ENCODE results near the gene BMPR1B.

BMPR1B gene

DNA sequence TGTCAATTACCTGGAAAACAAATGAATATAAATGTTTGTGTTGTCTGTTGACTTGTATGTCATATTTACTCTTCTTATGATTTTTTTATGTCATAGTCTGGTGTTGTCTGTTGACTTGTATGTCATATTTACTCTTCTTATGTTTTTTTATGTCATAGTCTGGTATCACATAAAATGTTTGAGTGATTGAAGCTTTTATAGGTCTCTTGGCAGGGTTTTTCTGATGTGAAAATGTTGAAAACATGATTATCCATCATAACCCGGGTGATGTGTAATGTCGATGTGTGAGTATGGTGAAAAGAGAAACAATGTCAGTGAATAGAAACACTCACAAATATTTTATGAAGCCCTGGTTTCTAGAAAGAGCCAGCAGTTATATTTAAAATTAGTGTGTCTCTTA, 335.7 kb downstream of the BMPR1B start:
- Histone ChIP-seq H3K9me3 (ENCODE audit: severe bottlenecking) (no peaks in the 10 kb centered on the region), H3K36me3 (no peaks in the 10 kb centered on the region), H3K4me3 (ENCODE audit: low read depth, low read length) (no peak overlapping the region), H3K27ac (no peak overlapping the region), H3K27me3 (ENCODE audit: insufficient read depth, low read depth, severe bottlenecking) (no peaks in the 10 kb centered on the region)
- TF ChIP-seq, protein P1, sequence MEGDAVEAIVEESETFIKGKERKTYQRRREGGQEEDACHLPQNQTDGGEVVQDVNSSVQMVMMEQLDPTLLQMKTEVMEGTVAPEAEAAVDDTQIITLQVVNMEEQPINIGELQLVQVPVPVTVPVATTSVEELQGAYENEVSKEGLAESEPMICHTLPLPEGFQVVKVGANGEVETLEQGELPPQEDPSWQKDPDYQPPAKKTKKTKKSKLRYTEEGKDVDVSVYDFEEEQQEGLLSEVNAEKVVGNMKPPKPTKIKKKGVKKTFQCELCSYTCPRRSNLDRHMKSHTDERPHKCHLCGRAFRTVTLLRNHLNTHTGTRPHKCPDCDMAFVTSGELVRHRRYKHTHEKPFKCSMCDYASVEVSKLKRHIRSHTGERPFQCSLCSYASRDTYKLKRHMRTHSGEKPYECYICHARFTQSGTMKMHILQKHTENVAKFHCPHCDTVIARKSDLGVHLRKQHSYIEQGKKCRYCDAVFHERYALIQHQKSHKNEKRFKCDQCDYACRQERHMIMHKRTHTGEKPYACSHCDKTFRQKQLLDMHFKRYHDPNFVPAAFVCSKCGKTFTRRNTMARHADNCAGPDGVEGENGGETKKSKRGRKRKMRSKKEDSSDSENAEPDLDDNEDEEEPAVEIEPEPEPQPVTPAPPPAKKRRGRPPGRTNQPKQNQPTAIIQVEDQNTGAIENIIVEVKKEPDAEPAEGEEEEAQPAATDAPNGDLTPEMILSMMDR (IDR thresholded peaks at IDR 0.05; ENCODE audit: low read depth, low read length) = no peak
- DNase-seq = no peak

DNA sequence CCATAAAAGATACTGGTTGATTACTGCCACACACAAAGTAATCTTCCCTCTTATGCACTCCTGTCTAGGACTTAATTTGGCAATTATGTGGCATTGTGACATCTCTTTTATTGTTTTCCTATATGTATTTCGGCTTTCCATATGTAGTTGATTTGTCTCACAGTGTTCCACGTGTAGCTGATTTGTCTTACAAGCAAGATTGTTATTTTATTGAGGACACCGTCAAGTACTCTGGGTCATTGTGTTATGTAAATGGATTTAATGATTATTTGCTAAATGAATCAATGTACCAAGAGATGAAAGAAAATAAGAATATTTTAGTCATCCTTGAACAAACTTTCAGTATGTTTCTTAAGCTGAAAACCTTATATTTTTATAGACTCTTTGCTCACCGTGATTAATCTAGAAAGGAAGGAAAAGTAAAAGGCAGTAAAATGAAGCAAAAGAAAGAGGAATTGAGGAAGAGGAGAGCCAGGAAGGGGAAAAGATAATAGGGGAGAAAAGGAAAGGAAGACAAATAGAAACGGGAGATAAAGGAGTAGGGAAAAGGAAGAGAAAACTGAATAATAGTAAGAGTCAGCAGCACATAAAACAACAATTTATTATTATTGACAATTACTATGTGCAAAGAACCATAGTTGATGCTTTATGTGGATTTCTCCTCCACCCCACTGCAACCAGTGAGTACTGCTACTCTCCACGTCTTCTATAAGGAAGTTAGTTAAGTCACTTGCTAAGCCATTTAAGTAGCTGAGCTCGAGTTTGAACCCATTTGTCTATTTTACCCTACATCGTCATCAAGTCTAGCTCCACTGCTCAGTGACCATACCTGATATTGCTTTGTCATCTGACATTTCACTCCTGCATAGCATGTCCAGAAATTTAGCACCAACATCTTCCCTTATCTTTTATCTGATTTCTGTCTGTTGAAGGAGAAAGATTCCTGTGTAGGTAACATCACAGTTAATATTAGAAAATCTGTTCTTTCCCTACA, 336.5 kb downstream of the BMPR1B start:
- TF ChIP-seq, protein P1 (IDR thresholded peaks at IDR 0.05; ENCODE audit: low read depth, low read length) = no peak
- Histone ChIP-seq H3K36me3 (no peaks in the 10 kb centered on the region), H3K9me3 (ENCODE audit: severe bottlenecking) (no peaks in the 10 kb centered on the region), H3K27me3 (ENCODE audit: insufficient read depth, low read depth, severe bottlenecking) (no peaks in the 10 kb centered on the region), H3K4me3 (ENCODE audit: low read depth, low read length) (no peak overlapping the region), H3K27ac (no peak overlapping the region)
- no peak for DNase-seq

DNA sequence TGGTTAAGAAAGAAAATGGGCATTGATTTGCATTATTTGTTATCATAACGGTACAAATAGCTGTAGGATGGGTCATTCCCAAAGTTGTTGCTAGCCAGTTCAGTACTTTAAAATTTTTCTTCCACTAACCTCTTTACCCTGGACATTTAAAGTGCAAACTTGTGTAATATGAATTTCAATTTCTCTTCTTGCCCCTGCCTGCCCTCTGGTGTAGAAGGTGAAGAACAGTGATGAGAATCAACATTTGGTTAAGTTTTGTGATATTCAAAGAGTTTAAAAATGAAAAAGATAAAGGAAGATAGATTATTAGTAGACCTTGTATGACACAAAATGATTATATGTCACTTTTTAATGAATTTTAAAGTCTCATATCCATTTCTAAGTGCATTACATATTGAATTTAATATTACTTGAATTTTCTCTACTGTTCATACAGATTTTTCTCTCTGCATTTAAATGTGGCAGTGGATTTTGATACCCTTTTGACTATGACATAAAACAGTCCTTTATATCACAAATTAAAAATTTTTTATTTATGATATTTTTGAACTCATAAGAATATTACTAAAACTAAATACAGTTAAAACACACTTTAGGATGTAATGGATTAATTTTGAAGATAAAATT, 337.7 kb downstream of the BMPR1B start:
- H3K9me3 ChIP-seq (ENCODE audit: severe bottlenecking) = no peaks in the 10 kb centered on the region
- H3K27ac ChIP-seq = no peak overlapping the region
- H3K36me3 ChIP-seq = no peaks in the 10 kb centered on the region
- H3K4me3 ChIP-seq (ENCODE audit: low read depth, low read length) = no peak overlapping the region
- DNase-seq = peak; percentile 20
- TF ChIP-seq, protein P1 (IDR thresholded peaks at IDR 0.05; ENCODE audit: low read depth, low read length) = peak; percentile 32; the same call in 1 of the 2 replicates
- no peaks in the 10 kb centered on the region for H3K27me3 ChIP-seq (ENCODE audit: insufficient read depth, low read depth, severe bottlenecking)

DNA sequence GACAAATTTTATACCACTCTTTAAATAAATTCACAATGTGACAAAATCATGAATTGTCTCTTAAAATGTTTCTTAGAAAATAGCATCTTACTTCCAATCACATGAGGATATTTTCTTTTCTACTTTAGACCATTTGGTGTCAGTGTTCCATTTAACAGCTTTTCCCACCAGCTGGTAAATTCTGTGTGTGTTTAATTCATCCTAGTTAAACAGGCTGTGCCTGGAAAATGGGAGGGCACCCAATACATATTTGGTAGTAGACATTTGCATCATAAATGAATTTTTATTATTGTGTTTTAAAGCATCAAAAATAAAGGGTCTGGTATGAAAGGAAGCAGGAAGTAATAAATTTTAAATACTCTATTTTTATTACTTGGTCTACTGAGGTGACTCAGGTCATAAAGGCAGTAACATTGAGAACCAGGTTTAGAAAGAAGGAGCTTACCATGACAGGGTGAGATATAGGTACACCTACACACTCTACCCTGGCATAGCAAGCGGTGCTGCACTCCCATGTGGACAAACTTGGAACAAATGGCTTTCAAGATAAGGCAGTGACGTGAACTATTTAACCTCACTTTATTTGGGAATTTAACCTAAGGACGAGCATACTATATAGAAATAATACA, 344.5 kb downstream of the BMPR1B start:
- no peak overlapping the region for H3K4me3 ChIP-seq (ENCODE audit: low read depth, low read length)
- H3K36me3 ChIP-seq = no peaks in the 10 kb centered on the region
- no peak for DNase-seq
- H3K27ac ChIP-seq = no peak overlapping the region
- H3K9me3 ChIP-seq (ENCODE audit: severe bottlenecking) = no peaks in the 10 kb centered on the region
- H3K27me3 ChIP-seq (ENCODE audit: insufficient read depth, low read depth, severe bottlenecking) = no peaks in the 10 kb centered on the region
- TF ChIP-seq, protein P1 (IDR thresholded peaks at IDR 0.05; ENCODE audit: low read depth, low read length) = peak; percentile 15; the same call in 1 of the 2 replicates

DNA sequence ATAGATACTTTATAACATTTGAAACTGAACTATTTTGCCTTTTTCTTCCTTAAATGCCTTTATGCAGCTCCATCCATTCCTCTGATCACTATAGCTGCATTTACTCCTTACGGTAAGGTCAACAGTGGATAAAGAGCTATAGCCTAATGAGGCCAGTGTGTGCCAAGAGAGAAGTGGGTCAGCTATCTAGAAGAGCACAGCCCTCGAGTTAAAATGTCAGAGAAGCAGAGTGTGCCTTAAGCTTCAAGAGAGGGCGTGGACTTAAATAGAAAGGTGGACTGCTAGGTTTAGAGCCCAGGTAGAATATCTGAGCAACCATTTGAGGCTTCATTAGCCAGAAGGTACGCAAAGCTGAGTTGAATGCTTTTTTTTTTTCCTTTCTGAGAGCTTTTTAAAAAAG, 347.4 kb downstream of the BMPR1B start:
- no peaks in the 10 kb centered on the region for H3K27me3 ChIP-seq (ENCODE audit: insufficient read depth, low read depth, severe bottlenecking)

More for the DNA sequence above, 347.4 kb downstream of the BMPR1B start:
- TF ChIP-seq, protein P1 (IDR thresholded peaks at IDR 0.05; ENCODE audit: low read depth, low read length) = no peak
- no peaks in the 10 kb centered on the region for H3K36me3 ChIP-seq
- DNase-seq = no peak
- H3K4me3 ChIP-seq (ENCODE audit: low read depth, low read length) = no peak overlapping the region
- H3K27ac ChIP-seq = no peak overlapping the region
- H3K9me3 ChIP-seq (ENCODE audit: severe bottlenecking) = no peaks in the 10 kb centered on the region

All from WERI-Rb-1 (cell line).